A673 (cell line): ENCODE measurements around the gene TMEM232. TPM values are rescaled to one million over a fixed set of nuclear protein-coding genes. Genes with fewer than 3 reads are reported as not detected.

Experiments used
- BruUV-seq: library from RNA; stranded (reverse); fragments of 400-500 nt; replicated peaks from 2 replicates; lab custom pipeline; 2021; lab: Mats Ljungman, UMichigan
- CTCF ChIA-PET: fragments of 300-600 bp; sonication (Branson Sonifier 250); formaldehyde crosslinking; loops from one replicate; lab custom pipeline; 2022; ENCODE audit warnings: antibody characterized with exemption; lab: Charles Lee
- POLR2A ChIA-PET: fragments of 300-600 bp; sonication (Branson Sonifier 250); formaldehyde crosslinking; loops from one replicate; lab custom pipeline; 2022; ENCODE audit warnings: antibody characterized with exemption; ENCODE audit not compliant: low non-redundant PET; lab: Charles Lee
- DNase-seq: peaks from one replicate; pipeline ENCODE4 v3.0.0-alpha.2; 2015; ENCODE audit warnings: low spot score
- H3K27ac ChIP-seq: fragments of 200-600 bp; sonication (generic); 2 replicates; pipeline ENCODE4 v1.5.1; 2016; ENCODE audit warnings: mixed run types, low read depth, mild to moderate bottlenecking, mixed read lengths, antibody characterized with exemption, low read length; ENCODE audit not compliant: poor library complexity, severe bottlenecking
- H3K27me3 ChIP-seq: fragments of 200-600 bp; sonication (generic); replicated peaks from 2 replicates; pipeline ENCODE4 v1.6.1; 2017; ENCODE audit warnings: mixed run types, low read depth, mild to moderate bottlenecking, mixed read lengths, antibody characterized with exemption, low read length; ENCODE audit not compliant: insufficient read depth, poor library complexity
- H3K36me3 ChIP-seq: fragments of 200-600 bp; sonication (generic); 2 replicates; pipeline ENCODE4 v1.6.1; 2016; ENCODE audit warnings: mixed run types, mild to moderate bottlenecking, mixed read lengths, antibody characterized with exemption, low read length; ENCODE audit not compliant: insufficient read depth, poor library complexity, severe bottlenecking
- H3K4me1 ChIP-seq: fragments of 200-600 bp; sonication (generic); 2 replicates; pipeline ENCODE4 v1.6.1; 2017; ENCODE audit warnings: mixed run types, mild to moderate bottlenecking, mixed read lengths, antibody characterized with exemption, low read length; ENCODE audit not compliant: insufficient read depth, poor library complexity, severe bottlenecking
- H3K4me3 ChIP-seq: fragments of 200-600 bp; sonication (generic); 2 replicates; pipeline ENCODE4 v1.5.1; 2016; ENCODE audit warnings: low read depth, mixed run types, mild to moderate bottlenecking, mixed read lengths, low read length; ENCODE audit not compliant: poor library complexity, severe bottlenecking
- H3K9me3 ChIP-seq: fragments of 200-600 bp; sonication (generic); 2 replicates; pipeline ENCODE4 v1.6.1; 2016; ENCODE audit warnings: mixed run types, low read depth, mild to moderate bottlenecking, mixed read lengths, antibody characterized with exemption, low read length; ENCODE audit not compliant: poor library complexity, severe bottlenecking
- CTCF ChIP-seq: fragments of 300-800, 200-600 bp; sonication (generic); conservative IDR thresholded peaks from 2 replicates; pipeline ENCODE4 v1.5.1; 2017; ENCODE audit warnings: low read depth, mild to moderate bottlenecking, antibody characterized with exemption, low read length, moderate library complexity, mixed read lengths
- EZH2 ChIP-seq: fragments of 200-600 bp; sonication (generic); IDR thresholded peaks from 2 replicates; pipeline ENCODE4 v1.6.1; 2017; ENCODE audit warnings: borderline replicate concordance, low read depth, mild to moderate bottlenecking, mixed read lengths, antibody characterized with exemption, low read length; ENCODE audit not compliant: poor library complexity, severe bottlenecking
- intact Hi-C: fragments of 100-400 bp; cut with micrococcal nuclease; formaldehyde crosslinking; loops from one replicate; pipeline ENCODE4 v1.10.0; 2022; ENCODE audit not compliant: unreplicated experiment
- total RNA-seq: library from RNA; stranded (reverse); gene quantifications from 2 replicates; pipeline ENCODE4 v1.2.3, GENCODE V29; 2021

The TMEM232 gene
- total RNA-seq, 1 experiment from 2014 or later, result 0.82 TPM

GRCh38 chr5:110548171-110548570 lies 178.3 kb downstream of the TMEM232 start:
- intact Hi-C loops, result no loop called here
- CTCF ChIA-PET, result no interaction called here

GRCh38 chr5:110547495-110547894 lies 179.0 kb downstream of the TMEM232 start:
- no TSS peak for BruUV-seq

More at GRCh38 chr5:110548171-110548570, 178.3 kb downstream of the TMEM232 start:
- POLR2A ChIA-PET, result no interaction called here
- H3K9me3 ChIP-seq, result peaks cover 4% of the 10 kb centered on the region
- BruUV-seq, result no TSS peak
- TF ChIP-seq CTCF (no peak), EZH2 (no peak)
- H3K4me1 ChIP-seq, result no peaks in the 10 kb centered on the region
- no peak overlapping the region for H3K4me3 ChIP-seq
- H3K36me3 ChIP-seq, result no peaks in the 10 kb centered on the region
- no peak overlapping the region for H3K27ac ChIP-seq
- no peak for DNase-seq
- H3K27me3 ChIP-seq, result no peaks in the 10 kb centered on the region

GRCh38 chr5:110545716-110546115 lies 180.8 kb downstream of the TMEM232 start:
- Histone ChIP-seq H3K9me3 (no peaks in the 10 kb centered on the region), H3K4me3 (no peak overlapping the region), H3K27ac (no peak overlapping the region), H3K27me3 (no peaks in the 10 kb centered on the region), H3K36me3 (no peaks in the 10 kb centered on the region), H3K4me1 (no peaks in the 10 kb centered on the region)
- TF ChIP-seq CTCF, result no peak
- no peak for TF ChIP-seq EZH2
- intact Hi-C loops, result no loop called here
- ChIA-PET CTCF (no interaction called here), POLR2A (no interaction called here)
- no peak for DNase-seq
- no TSS peak for BruUV-seq

More at GRCh38 chr5:110547495-110547894, 179.0 kb downstream of the TMEM232 start:
- Histone ChIP-seq H3K27ac (no peak overlapping the region), H3K9me3 (no peaks in the 10 kb centered on the region), H3K36me3 (no peaks in the 10 kb centered on the region), H3K4me1 (no peaks in the 10 kb centered on the region), H3K27me3 (no peaks in the 10 kb centered on the region), H3K4me3 (no peak overlapping the region)
- ChIA-PET CTCF (no interaction called here), POLR2A (no interaction called here)
- no peak for DNase-seq
- intact Hi-C loops, result no loop called here
- no peak for TF ChIP-seq CTCF
- no peak for TF ChIP-seq EZH2
